SK-N-MC (cell line): ENCODE measurements around the gene TRPC4AP.

Experiments
- DNase-seq: peaks from one replicate; pipeline ENCODE4 v3.0.0-alpha.2; 2011; ENCODE audit warnings: low read depth, low spot score
- H3K27ac ChIP-seq: fragments of 200-600 bp; sonication (generic); 2 replicates; pipeline ENCODE4 v1.5.1; 2016; ENCODE audit warnings: mixed run types
- H3K36me3 ChIP-seq: fragments of 200-600 bp; sonication (generic); 2 replicates; pipeline ENCODE4 v1.6.1; 2017; ENCODE audit warnings: antibody characterized with exemption, low read length, mixed read lengths; ENCODE audit not compliant: insufficient read depth
- H3K4me3 ChIP-seq: fragments of 200-600 bp; sonication (generic); 2 replicates; pipeline ENCODE4 v1.5.1; 2016
- H3K9ac ChIP-seq: fragments of 200-600 bp; sonication (generic); 2 replicates; pipeline ENCODE4 v1.8.0; 2017; ENCODE audit warnings: mixed run types, mixed read lengths; ENCODE audit not compliant: insufficient read length
- H3K9me3 ChIP-seq: fragments of 200-600 bp; sonication (generic); 2 replicates; pipeline ENCODE4 v1.6.1; 2017; ENCODE audit warnings: low read depth, mild to moderate bottlenecking, antibody characterized with exemption, low read length, moderate library complexity, mixed read lengths
- EZH2 ChIP-seq: fragments of 200-600 bp; sonication (generic); IDR thresholded peaks from one replicate; pipeline ENCODE4 v1.6.1; 2017; ENCODE audit warnings: antibody characterized with exemption
- FOXP2 ChIP-seq: optimal IDR thresholded peaks from 2 replicates; pipeline ENCODE3; 2011; ENCODE audit warnings: mild to moderate bottlenecking, moderate library complexity; ENCODE audit not compliant: insufficient read depth; ENCODE audit errors: extremely low read length, control extremely low read depth
- POLR2AphosphoS5 ChIP-seq: IDR thresholded peaks from 2 replicates; pipeline ENCODE4 v1.6.1; 2012; ENCODE audit warnings: mild to moderate bottlenecking, low read depth, low read length, borderline replicate concordance

Gene TRPC4AP

DNA sequence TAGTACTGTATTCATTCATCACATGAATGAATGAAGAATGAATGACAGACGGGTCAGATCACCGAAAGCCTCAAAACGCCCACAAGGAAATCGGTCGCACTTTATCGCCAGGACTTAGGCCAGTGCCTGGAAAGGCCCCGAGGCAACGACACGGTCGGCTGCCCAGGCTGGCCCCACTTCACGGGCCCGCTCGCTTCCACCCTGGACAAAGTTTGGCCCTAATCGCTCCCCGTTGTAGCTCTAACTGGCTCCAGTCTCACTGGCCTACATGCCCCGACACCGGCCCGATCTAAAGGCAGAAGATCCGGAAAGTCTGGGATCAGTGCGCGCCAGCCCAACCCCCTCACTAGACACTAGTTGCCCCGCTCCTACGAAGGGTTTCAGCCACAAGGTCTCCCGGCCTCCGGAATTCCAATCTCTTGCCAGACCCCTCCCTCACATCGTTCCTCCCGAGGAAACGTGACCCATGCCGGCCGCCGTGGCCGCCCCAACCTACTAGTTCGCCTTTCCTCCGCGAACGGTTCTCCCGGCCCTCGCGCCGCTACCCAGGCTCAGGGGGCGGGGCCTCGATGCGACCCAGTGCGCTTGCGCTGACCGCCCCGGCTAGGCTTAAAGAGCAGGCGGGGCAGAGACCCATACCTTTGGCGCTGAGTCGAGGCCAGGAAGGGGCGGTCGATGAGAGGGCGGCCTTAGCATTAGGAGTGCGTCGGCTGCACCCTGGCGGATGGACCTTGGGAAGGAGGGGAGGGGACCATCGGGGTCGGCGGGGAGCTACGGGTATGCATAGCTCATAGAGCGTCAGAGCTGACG lies 137.2 kb downstream of the TRPC4AP start, which contains the start of the genes GSS and MYH7B:
TSS of gene GSS (minus strand) at position 576 of the 810 bp plus-strand sequence. CDS start 3,954 bp downstream, outside the sequence.
TSS of gene MYH7B (plus strand) at position 638 of the 810 bp plus-strand sequence. CDS start 22,138 bp downstream, outside the sequence.
- Histone ChIP-seq H3K27ac (peak within 1 kb of the TSS; percentile 43; the same call in 1 of the 2 replicates), H3K4me3 (peak within 1 kb of the TSS; percentile 87), H3K9ac (peak within 1 kb of the TSS; percentile 86), H3K9me3 (no peaks in the 10 kb centered on the region), H3K36me3 (peaks cover 5% of the 10 kb centered on the region; the same call in 1 of the 2 replicates)
- no peak for TF ChIP-seq FOXP2
- TF ChIP-seq POLR2AphosphoS5 = peak; percentile 97
- DNase-seq = peak; percentile 28

DNA sequence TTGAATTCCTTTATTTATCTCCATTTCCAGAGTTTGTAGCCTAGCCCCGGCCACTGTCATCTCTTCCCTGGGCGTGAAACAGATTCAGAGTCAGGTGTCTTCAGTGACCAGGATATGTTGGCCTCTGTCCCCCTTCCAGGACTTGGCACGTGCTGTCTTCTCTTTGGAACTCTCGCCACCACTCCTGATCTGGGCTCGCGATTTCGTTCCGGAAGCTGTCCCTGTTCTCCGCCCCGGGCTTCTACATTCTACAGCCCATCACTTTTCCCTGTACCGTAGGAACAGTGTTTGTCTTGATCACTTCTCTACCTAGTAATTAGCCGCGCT lies 137.7 kb downstream of the TRPC4AP start:
- no peak for DNase-seq
- Histone ChIP-seq H3K27ac (no peak overlapping the region), H3K9me3 (no peaks in the 10 kb centered on the region), H3K36me3 (peaks cover 9% of the 10 kb centered on the region), H3K9ac (peak overlapping the region; percentile 86), H3K4me3 (peak overlapping the region; percentile 87)
- no peak for TF ChIP-seq EZH2
- TF ChIP-seq FOXP2 = no peak
- TF ChIP-seq POLR2AphosphoS5 = no peak

DNA sequence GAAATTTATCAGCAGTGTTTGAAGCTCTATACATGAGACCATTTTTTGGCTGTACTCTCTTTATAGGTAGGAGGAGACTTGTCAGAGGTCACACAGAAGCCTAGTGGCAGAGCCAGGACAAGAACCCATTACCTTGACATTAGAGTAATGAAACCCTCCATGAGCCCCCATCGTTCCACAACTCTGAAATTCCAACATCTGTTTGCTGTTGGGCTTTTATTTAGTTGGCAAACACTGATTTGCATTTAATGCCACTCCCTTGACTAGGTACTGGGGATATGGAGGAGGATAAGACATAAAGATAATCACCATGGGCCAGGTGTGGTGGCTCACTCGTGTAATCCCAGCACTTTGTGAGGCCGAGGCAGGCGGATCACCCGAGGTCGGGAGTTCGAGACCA lies 138.6 kb downstream of the TRPC4AP start:
- Histone ChIP-seq H3K36me3 (peaks cover 16% of the 10 kb centered on the region), H3K9me3 (no peaks in the 10 kb centered on the region), H3K9ac (no peak overlapping the region), H3K27ac (no peak overlapping the region), H3K4me3 (no peak overlapping the region)
- DNase-seq = no peak
- TF ChIP-seq POLR2AphosphoS5 (no peak), FOXP2 (no peak), EZH2 (no peak)

DNA sequence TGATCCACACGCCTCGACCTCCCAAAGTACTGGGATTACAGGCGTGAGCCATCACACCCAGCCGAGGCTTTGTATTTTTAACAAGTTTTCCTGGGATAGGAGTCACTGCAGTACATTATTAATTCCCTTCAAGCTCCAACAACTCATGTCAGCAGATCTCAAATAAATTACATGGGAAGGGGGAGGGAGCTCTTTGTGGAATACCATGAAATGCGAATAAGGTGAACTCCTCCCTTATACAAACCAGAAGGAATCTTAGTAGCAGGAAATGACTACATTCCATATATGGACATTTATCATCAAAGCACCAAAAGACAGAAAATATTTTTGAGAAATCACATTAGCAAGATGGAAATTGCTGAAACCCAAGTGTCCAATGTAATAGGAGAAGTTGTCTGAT lies 139.9 kb downstream of the TRPC4AP start:
- peak overlapping the region; percentile 81 for H3K27ac ChIP-seq
- H3K36me3 ChIP-seq = peaks cover 22% of the 10 kb centered on the region
- TF ChIP-seq EZH2 (no peak), POLR2AphosphoS5 (no peak), FOXP2 (no peak)
- peak overlapping the region; percentile 43 for H3K4me3 ChIP-seq
- no peaks in the 10 kb centered on the region for H3K9me3 ChIP-seq
- H3K9ac ChIP-seq = no peak overlapping the region
- DNase-seq = peak; percentile 20
